HG02884 (cell line): Measurements from ENCODE around the gene FRMPD4.

Source experiments
- ATAC-seq: cut with Tn5 transposase; IDR thresholded peaks from one replicate; pipeline ENCODE4 v1.9.1; 2021; ENCODE audit warnings: mild to moderate bottlenecking, moderate library complexity; ENCODE audit not compliant: unreplicated experiment

Gene FRMPD4

GRCh38 chrX:12360383-12360782, 222.1 kb downstream of the FRMPD4 start:
- no peak for ATAC-seq

DNA sequence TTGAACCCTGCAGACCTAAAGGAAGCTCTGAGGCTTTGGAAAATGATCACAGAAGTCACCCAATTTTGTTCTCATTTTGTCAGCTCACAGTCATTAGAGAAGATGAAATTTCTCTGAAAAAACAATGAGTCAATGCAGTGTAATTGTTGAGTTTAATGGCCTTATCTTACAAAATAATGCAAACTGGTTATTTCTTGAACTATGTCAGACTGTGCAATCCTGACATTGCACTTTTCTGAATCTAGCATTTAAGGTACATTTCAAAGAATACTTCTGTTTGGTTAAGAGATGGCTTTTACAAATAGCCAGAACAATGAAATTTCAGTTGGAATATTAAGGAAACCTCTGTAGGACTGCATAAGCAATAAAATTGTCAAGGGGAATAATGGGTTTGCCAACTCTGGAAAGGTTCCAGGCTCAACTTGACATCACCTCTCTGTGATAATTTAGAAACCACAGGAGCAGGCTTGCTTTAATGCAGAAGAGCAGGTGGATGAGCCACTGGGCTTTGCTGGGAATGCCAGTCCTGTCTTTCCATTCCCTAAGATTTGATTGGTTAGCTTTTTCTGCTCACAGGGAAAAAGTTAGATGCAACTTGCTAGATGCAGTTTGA, 222.8 kb downstream of the FRMPD4 start:
- ATAC-seq, result no peak

- ATAC-seq, result no peak
These were observed 224.9 kb downstream of the FRMPD4 start for GRCh38 chrX:12363216-12363615.

DNA sequence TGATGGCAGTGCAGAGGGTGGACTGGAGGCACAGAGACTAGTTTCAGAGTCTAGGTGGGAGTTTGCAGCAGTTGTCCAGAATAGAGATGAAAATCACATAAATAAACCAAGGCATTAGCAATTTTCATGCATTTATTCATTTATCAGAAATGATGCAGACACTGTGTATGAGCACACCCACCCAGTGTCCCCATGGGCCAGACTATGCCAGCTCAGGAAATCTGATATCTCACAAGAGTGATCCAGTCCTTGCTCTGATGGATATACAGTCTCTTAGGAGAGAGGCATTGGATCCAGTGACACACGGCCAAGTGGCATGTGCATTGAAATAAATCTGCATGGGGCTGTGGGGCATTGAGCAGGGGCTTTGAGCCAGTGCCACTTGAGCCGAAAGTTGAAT, 228.2 kb downstream of the FRMPD4 start:
- no peak for ATAC-seq

- no peak for ATAC-seq
These were observed 229.0 kb downstream of the FRMPD4 start for GRCh38 chrX:12367254-12367653.

DNA sequence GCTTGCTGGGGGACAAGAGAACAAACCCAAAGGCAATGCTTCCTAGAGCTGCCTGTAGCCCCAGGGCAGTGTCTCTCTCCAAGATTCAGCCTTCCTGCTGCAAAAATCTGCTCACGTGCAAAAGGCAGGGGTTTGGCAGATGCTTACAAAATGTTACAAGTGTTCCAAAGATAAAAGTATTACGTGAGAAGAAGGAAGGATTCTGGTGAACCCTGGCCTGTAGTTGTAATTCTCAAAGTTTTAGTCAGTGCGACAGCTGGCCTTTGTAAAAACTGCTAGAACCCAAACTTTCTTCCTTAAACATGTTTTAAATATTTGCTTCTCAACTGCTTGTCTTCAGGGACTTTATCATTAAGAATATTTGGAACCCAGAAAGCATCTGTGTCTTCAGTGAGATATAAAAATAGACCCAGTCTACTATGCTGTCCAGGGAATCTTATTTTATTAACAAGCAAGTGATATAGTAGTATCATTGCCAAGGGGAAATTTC, 232.3 kb downstream of the FRMPD4 start:
- ATAC-seq, result no peak

- no peak for ATAC-seq
These were observed 233.8 kb downstream of the FRMPD4 start for GRCh38 chrX:12372111-12372510.

DNA sequence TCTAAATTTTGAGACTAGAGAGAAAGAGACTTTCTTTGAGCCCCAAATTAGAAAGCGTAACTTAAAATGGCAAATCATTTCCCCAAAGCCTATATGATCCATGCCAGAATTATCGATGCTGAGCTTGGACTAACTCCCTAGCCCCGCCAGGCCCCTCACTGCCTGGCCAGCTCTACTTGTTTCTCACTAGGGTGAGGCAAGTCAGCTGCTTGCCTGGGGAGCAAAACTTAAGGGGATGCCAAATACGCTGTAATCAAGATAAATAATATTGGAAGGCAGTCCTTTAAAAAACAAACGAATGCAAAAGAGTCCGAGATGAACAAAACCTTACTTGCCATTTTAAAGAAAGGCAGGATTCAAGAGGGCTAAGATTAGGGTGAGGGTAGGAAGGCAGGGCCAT, 236.0 kb downstream of the FRMPD4 start:
- no peak for ATAC-seq

GRCh38 chrX:12378253-12378652, 240.0 kb downstream of the FRMPD4 start:
- no peak for ATAC-seq

GRCh38 chrX:12378706-12379105, 240.4 kb downstream of the FRMPD4 start:
- no peak for ATAC-seq

- no peak for ATAC-seq
These were observed 241.4 kb downstream of the FRMPD4 start for GRCh38 chrX:12379671-12380070.

DNA sequence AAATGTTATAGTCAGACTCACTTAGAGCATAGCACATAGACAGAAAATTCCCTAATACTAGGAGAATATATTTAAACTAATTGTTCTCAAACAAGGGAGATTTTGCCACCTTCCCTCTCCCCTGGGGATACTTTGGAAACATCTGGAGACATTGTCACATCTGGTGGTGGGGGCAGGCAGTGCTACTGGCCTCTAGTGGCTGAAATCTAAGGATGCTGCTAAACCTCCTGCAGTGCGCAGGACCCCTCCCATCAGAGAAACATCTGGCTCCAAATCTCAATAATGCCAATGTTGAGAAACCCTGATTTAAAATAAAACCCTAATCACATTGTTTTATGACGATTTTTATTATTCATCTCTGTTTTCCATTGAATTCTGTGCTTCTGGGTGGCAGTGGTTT, 244.9 kb downstream of the FRMPD4 start:
- no peak for ATAC-seq

GRCh38 chrX:12390301-12390700, 252.0 kb downstream of the FRMPD4 start:
- ATAC-seq, result no peak

- ATAC-seq, result no peak
These were observed 258.3 kb downstream of the FRMPD4 start for GRCh38 chrX:12396584-12396983.

GRCh38 chrX:12400218-12400617, 261.9 kb downstream of the FRMPD4 start:
- no peak for ATAC-seq

DNA sequence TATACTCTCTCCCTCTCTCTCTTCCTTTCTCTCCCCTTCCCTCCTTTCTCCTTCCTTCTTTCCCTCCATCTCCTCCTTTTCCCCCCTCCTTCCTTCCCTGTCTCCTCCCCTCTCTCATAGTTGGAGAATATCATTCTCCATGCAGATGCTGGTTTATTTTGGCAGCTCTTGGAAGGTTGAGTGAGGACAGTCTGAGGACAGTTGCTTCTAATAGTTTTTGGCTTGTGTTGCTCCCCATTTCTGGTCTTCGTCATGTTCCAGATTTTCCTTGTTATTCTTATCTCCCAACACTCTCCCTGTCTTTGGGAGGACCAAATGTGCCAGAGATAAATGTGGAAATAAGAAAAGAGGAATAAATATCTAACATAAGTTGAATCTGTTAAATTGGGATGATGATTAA, 263.0 kb downstream of the FRMPD4 start:
- ATAC-seq, result no peak

- ATAC-seq, result no peak
These were observed 265.3 kb downstream of the FRMPD4 start for GRCh38 chrX:12403474-12404082.

GRCh38 chrX:12405306-12405705, 267.0 kb downstream of the FRMPD4 start:
- ATAC-seq, result no peak

DNA sequence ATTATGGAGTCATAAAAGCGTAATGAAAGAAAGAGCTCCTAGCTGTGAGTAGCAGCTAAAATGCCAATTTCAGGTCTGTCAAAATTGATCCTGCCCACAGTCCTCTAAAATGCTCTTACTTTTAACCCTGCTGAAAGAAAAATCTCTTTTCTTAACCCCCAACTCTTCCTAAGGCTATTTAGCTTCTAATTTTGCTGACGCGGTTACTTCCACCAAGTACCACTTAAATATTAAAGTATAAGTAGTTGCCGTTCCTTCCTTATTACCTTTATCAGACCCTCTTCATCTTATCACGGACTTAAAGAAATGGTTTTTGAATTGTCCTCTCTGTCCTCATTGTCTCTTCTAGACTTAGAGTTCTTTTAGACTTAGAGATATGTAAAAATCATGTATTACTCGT, 272.2 kb downstream of the FRMPD4 start:
- ATAC-seq, result no peak

DNA sequence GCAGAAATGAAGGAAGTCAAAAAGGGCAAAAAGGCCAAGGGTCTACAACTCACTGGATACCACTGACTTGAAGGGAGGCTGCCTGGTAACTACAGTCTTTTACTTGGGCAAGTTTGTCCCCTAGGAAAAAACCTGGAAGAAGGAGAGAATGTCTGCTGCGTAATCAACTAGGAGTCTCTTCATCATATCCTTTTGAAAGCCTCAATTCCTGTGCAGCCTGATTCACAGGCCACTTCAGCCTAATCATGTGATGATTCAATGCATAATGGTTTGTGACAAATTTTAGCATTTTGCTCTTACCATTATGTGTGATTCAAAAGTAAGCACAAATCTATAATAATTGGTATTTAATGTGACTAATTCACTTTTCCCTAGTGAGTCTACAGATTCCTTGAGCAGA, 273.6 kb downstream of the FRMPD4 start:
- ATAC-seq, result no peak

GRCh38 chrX:12412561-12412960, 274.3 kb downstream of the FRMPD4 start:
- no peak for ATAC-seq

- no peak for ATAC-seq
These were observed 281.3 kb downstream of the FRMPD4 start for GRCh38 chrX:12419591-12419990.

DNA sequence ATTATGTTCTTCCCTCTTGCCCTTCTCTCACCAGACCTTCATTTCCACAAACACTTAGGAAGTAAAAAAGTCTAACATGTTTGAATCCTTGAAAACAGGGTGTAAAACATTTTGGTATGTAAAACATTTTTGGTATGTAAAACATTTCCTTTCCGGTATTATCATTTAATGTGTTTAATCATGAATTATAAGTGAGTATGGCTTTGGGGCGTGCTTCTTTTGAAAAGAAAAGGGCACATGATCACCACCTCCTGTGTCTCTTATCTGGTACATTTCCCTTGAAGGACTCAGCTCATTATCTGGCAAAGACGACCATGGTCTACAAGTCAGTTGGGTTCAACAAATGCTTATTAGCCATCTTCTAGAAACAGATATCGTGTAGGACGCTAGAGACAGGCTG, 283.6 kb downstream of the FRMPD4 start:
- no peak for ATAC-seq
